Hepatocyte (in vitro differentiated cells): Measurements from ENCODE around the gene EFNA2. TPM values are rescaled to one million over a fixed set of nuclear protein-coding genes. Genes with fewer than 3 reads are reported as not detected.

Source experiments
- DNase-seq: peaks from one replicate; pipeline ENCODE4 v3.0.0-alpha.2; 2016; ENCODE audit warnings: low spot score
- H2AFZ ChIP-seq: fragments of 200-600 bp; sonication (generic); 2 replicates; pipeline ENCODE4 v1.6.0; 2016; ENCODE audit warnings: antibody characterized with exemption, mild to moderate bottlenecking
- H3K27ac ChIP-seq: fragments of 200-600 bp; sonication (generic); 2 replicates; pipeline ENCODE4 v1.5.1; 2016; ENCODE audit warnings: mild to moderate bottlenecking
- H3K27me3 ChIP-seq: fragments of 200-600 bp; sonication (generic); 2 replicates; pipeline ENCODE4 v1.6.1; 2016
- H3K36me3 ChIP-seq: fragments of 200-600 bp; sonication (generic); replicated peaks from 2 replicates; pipeline ENCODE4 v1.5.1; 2016; ENCODE audit warnings: low read depth; ENCODE audit not compliant: insufficient read depth
- H3K4me1 ChIP-seq: fragments of 200-600 bp; sonication (generic); 2 replicates; pipeline ENCODE4 v1.5.1; 2016; ENCODE audit warnings: mild to moderate bottlenecking, moderate library complexity; ENCODE audit not compliant: insufficient read depth
- H3K4me2 ChIP-seq: fragments of 200-600 bp; sonication (generic); 2 replicates; pipeline ENCODE4 v1.6.0; 2016
- H3K4me3 ChIP-seq: fragments of 200-600 bp; sonication (generic); 2 replicates; pipeline ENCODE4 v1.5.1; 2016; ENCODE audit warnings: mild to moderate bottlenecking
- H3K79me2 ChIP-seq: fragments of 200-600 bp; sonication (generic); 2 replicates; pipeline ENCODE4 v1.6.0; 2017; ENCODE audit warnings: mild to moderate bottlenecking
- H3K9me2 ChIP-seq: fragments of 200-600 bp; sonication (generic); replicated peaks from 2 replicates; pipeline ENCODE4 v1.6.0; 2017; ENCODE audit warnings: mild to moderate bottlenecking; ENCODE audit not compliant: insufficient read depth
- H3K9me3 ChIP-seq: fragments of 200-600 bp; sonication (generic); 2 replicates; pipeline ENCODE4 v1.5.1; 2016; ENCODE audit warnings: low read depth, mild to moderate bottlenecking
- H4K20me1 ChIP-seq: fragments of 200-600 bp; sonication (generic); 2 replicates; pipeline ENCODE4 v1.6.0; 2016; ENCODE audit warnings: mild to moderate bottlenecking; ENCODE audit not compliant: insufficient read depth, poor library complexity, severe bottlenecking
- EZH2 ChIP-seq: fragments of 200-600 bp; sonication (generic); IDR thresholded peaks from 2 replicates; pipeline ENCODE4 v1.6.1; 2016; ENCODE audit warnings: antibody characterized with exemption, mild to moderate bottlenecking, borderline replicate concordance
- EZH2phosphoT487 ChIP-seq: fragments of 200-600 bp; sonication (generic); IDR thresholded peaks from one replicate; pipeline ENCODE4 v1.6.1; 2018; ENCODE audit warnings: antibody characterized with exemption, mild to moderate bottlenecking, low read depth, moderate library complexity; ENCODE audit not compliant: unreplicated experiment, severe bottlenecking
- WGBS: methylation state at CpG from one replicate; pipeline ENCODE4 v1.1.6; 2016; ENCODE audit warnings: low lambda C conversion rate; ENCODE audit errors: missing lambda C conversion rate; 5-methylcytosine and 5-hydroxymethylcytosine counted together
- polyA plus RNA-seq: library from polyadenylated mRNA; unstranded; fragments of >200 nt; fragmentation: Nextera tagmentation; extraction: Ambion mirVana; gene quantifications from 2 replicates; pipeline ENCODE4 v1.2.1, GENCODE V29; 2016
- total RNA-seq: library from RNA; depleted of rRNA; stranded (reverse); fragments of >200 nt; gene quantifications from 2 replicates; pipeline ENCODE4 v1.2.3, GENCODE V29; 2014
- TF ChIP-seq, protein P1 (sequence below): fragments of 200-600 bp; sonication (generic); IDR thresholded peaks from 2 replicates; pipeline ENCODE4 v1.5.1; 2016; ENCODE audit warnings: antibody characterized with exemption, mild to moderate bottlenecking; ENCODE audit not compliant: poor library complexity

Gene EFNA2
- total and polyA plus RNA-seq, 2 experiments from 2014 or later: 1.3 to 14.2 TPM

DNA sequence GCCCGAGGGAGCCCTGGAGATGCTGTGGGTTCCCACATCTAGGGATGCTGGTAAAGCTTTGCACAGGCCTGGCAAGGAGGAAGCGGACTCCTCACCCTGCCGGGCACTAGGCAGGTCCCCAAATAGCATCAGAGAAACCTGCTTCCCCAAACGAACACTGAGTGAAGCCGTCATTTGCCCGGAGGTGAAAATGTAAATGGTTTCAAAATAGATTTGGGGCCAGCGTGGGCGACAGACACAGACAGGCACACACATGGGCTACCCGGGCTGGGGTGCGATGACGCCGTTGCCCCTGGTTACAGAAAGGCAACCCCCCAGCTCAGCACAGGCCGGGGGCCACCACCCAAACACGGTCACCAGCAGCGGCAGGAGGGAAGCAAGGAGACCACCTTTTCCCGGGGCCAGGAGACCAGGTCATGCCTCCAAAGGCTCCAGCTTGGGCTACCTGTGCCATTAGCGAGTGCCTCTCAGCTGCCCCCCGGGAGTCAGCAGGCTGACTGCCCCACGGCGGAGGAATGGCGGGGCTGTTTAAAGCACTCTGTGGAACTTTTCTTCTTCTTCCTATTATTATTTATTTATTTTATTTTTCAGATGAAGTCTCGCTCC, 50.5 kb downstream of the EFNA2 start:
- H3K4me3 ChIP-seq: no peak overlapping the region
- H4K20me1 ChIP-seq: no peaks in the 10 kb centered on the region
- no peaks in the 10 kb centered on the region for H3K9me2 ChIP-seq
- H3K9me3 ChIP-seq: no peaks in the 10 kb centered on the region
- TF ChIP-seq, protein P1, sequence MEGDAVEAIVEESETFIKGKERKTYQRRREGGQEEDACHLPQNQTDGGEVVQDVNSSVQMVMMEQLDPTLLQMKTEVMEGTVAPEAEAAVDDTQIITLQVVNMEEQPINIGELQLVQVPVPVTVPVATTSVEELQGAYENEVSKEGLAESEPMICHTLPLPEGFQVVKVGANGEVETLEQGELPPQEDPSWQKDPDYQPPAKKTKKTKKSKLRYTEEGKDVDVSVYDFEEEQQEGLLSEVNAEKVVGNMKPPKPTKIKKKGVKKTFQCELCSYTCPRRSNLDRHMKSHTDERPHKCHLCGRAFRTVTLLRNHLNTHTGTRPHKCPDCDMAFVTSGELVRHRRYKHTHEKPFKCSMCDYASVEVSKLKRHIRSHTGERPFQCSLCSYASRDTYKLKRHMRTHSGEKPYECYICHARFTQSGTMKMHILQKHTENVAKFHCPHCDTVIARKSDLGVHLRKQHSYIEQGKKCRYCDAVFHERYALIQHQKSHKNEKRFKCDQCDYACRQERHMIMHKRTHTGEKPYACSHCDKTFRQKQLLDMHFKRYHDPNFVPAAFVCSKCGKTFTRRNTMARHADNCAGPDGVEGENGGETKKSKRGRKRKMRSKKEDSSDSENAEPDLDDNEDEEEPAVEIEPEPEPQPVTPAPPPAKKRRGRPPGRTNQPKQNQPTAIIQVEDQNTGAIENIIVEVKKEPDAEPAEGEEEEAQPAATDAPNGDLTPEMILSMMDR: no peak
- no peak for TF ChIP-seq EZH2phosphoT487
- no peak for TF ChIP-seq EZH2
- H3K79me2 ChIP-seq: no peaks in the 10 kb centered on the region
- H3K27me3 ChIP-seq: no peaks in the 10 kb centered on the region
- no peaks in the 10 kb centered on the region for H3K36me3 ChIP-seq
- no peak for DNase-seq
- H3K4me1 ChIP-seq: no peaks in the 10 kb centered on the region
- 93% methylated on average over 22 of the region's 22 CpGs for whole genome bisulfite sequencing
- H2AFZ ChIP-seq: no peak overlapping the region
- no peak overlapping the region for H3K4me2 ChIP-seq
- no peak overlapping the region for H3K27ac ChIP-seq

DNA sequence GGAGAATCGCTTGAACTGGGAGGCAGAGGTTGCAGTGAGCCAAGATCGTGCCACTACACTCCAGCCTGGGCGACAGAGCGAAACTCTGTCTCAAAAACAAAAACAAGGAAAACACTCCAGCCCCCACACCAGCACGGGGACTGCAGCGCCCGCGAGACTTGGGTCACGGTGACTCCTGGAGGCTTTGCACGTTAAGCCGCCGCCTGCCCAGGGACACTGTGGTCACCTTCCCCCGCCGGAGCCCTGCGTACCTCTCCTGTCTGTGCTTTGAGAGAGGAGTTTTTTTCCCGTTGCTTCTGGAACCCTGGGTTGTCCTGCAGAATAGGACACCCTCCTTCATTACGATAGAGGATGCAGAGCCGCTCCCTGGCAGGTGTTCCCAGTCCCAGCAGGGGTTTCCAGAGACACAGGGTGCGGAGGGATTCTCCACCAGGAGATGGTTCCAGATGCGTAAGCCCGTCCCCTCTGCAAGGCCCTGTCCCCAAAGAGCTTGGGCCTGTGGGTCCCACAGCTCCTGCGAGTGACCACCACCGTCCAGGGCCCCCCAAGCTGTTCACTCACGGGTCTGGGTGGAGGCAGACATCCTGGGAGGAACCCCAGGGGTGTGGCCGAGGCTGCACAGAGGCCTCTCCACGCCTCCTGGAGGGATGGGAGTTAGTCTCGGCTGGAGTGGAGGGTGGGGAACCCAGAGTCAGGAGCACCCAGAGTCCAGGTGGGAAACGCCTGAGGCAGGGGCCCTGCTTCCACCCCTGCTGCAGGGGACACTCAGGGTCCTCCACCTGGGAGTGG, 55.2 kb downstream of the EFNA2 start:
- no peaks in the 10 kb centered on the region for H3K9me3 ChIP-seq
- TF ChIP-seq EZH2phosphoT487 (no peak), EZH2 (no peak)
- TF ChIP-seq, protein P1: no peak
- no peak overlapping the region for H2AFZ ChIP-seq
- no peak overlapping the region for H3K4me2 ChIP-seq
- no peaks in the 10 kb centered on the region for H4K20me1 ChIP-seq
- no peaks in the 10 kb centered on the region for H3K79me2 ChIP-seq
- H3K9me2 ChIP-seq: no peaks in the 10 kb centered on the region
- H3K36me3 ChIP-seq: no peaks in the 10 kb centered on the region
- no peaks in the 10 kb centered on the region for H3K4me1 ChIP-seq
- H3K27ac ChIP-seq: no peak overlapping the region
- DNase-seq: no peak
- no peaks in the 10 kb centered on the region for H3K27me3 ChIP-seq
- H3K4me3 ChIP-seq: no peak overlapping the region
- WGBS: 83% methylated on average over 28 of the region's 28 CpGs

DNA sequence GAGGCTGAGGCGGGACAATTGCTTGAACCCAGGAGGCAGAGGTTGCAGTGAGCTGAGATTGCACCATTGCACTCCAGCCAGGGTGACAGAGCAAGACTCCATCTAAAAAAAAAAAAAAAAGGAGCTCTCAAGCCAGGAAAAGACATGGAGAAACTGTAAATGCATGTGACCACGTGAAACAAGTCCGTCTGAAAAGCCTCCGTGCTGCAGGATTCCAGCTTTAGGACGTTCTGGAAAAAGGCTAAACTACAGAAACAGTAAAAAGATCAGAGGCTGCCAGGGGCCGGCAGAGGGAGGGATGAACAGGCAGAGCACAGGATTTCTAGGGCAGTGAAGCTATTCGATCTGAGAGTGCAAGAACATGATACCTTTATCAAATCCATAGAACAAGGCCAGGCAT, 57.4 kb downstream of the EFNA2 start:
- Histone ChIP-seq H3K9me2 (no peaks in the 10 kb centered on the region), H3K4me3 (no peak overlapping the region), H3K27me3 (no peaks in the 10 kb centered on the region), H3K36me3 (no peaks in the 10 kb centered on the region), H3K9me3 (no peaks in the 10 kb centered on the region), H2AFZ (no peak overlapping the region), H4K20me1 (no peaks in the 10 kb centered on the region), H3K27ac (no peak overlapping the region), H3K4me2 (no peak overlapping the region), H3K79me2 (no peaks in the 10 kb centered on the region), H3K4me1 (no peaks in the 10 kb centered on the region)
- 62% methylated on average over 7 of the region's 7 CpGs for WGBS
- TF ChIP-seq, protein P1: no peak
- TF ChIP-seq EZH2phosphoT487 (no peak), EZH2 (no peak)
- DNase-seq: peak; percentile 30
